ENCODE results near the gene FEM1B.

The FEM1B gene

DNA sequence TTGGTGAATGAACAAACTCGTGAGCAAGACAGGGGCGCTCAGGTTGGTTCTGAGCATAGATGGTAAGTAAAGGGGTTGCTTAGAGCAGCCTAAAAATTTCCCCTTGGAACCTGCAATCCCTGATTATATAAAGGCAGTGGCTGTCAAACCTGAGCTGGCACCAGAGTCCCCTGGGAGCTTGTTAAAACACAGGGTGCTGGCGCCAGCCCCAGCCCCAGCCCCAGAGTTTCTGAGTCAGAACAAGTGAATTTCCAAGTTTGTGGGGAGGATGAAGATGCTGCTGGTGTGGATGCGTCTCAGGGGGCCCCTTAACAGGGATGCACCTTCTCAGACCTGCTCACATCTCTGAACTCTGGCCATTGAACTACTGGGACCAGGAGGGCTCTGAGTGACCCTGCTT lies 48.2 kb downstream of the FEM1B start:
- Histone ChIP-seq H3K36me3 (ENCODE audit: insufficient read depth, low read length) (no peaks in the 10 kb centered on the region), H3K9me3 (ENCODE audit: low read length) (no peaks in the 10 kb centered on the region), H2AFZ (ENCODE audit: low read length) (no peak overlapping the region), H3K27ac (ENCODE audit: low read depth, low read length, poor library complexity, severe bottlenecking) (no peak overlapping the region), H3K79me2 (ENCODE audit: insufficient read depth, low read length) (no peaks in the 10 kb centered on the region), H3K4me1 (ENCODE audit: insufficient read depth, low read length, severe bottlenecking) (no peaks in the 10 kb centered on the region), H3K4me3 (ENCODE audit: low read depth, low read length, poor library complexity, severe bottlenecking) (no peak overlapping the region), H3K9ac (ENCODE audit: low read length) (no peak overlapping the region), H3K9me2 (ENCODE audit: low read depth, low read length) (no peaks in the 10 kb centered on the region), H4K20me1 (ENCODE audit: insufficient read depth, low read length) (no peaks in the 10 kb centered on the region), H3K27me3 (ENCODE audit: insufficient read depth, low read length) (peaks cover 13% of the 10 kb centered on the region), H3F3A (ENCODE audit: insufficient read depth, low read length) (no peaks in the 10 kb centered on the region), H3K4me2 (ENCODE audit: low read length) (no peak overlapping the region)
- TF ChIP-seq CTCF (IDR thresholded peaks at IDR 0.05; ENCODE audit: low read length) (no peak), EZH2 (IDR thresholded peaks at IDR 0.05; ENCODE audit: borderline replicate concordance, low read length) (no peak)

DNA sequence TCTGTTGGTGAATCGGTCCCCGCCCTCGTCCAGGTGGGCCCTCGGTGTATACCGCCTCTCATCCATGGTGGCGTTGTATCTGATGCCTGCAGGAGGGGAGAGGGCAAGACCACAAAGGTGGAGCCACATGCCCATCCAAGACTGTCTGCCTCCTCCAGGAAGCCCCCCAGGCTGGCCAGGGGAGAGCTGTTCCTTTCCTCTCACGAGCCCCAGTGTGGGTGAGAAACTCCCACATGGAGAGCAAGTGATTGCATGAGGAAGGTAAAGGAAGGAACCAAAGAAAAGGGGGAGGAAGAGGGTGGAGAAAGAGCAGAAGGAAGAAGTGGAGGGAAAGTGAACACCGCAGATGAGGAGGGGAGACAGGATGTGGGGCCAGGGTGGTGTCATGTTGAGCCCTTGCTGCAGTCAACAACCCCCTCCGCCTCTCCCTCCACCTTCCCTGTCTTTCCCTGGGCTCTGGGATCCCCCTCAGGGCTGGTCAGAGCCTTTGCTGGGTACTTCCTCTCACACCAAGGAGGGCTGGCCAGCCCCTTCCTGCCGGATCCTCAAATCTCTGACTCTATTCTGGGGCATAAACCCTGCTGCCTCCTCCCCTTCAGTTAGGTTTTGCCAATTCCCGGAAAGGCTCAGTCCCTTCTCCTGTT lies 49.3 kb downstream of the FEM1B start:
- H2AFZ ChIP-seq (ENCODE audit: low read length) = no peak overlapping the region

GRCh38 chr15:68328443-68328842 lies 50.9 kb downstream of the FEM1B start:
- H3K79me2 ChIP-seq (ENCODE audit: insufficient read depth, low read length) = no peaks in the 10 kb centered on the region
- no peaks in the 10 kb centered on the region for H3K4me1 ChIP-seq (ENCODE audit: insufficient read depth, low read length, severe bottlenecking)
- no peaks in the 10 kb centered on the region for H3K9me2 ChIP-seq (ENCODE audit: low read depth, low read length)
- no peak overlapping the region for H3K4me2 ChIP-seq (ENCODE audit: low read length)
- H3K36me3 ChIP-seq (ENCODE audit: insufficient read depth, low read length) = no peaks in the 10 kb centered on the region
- H3K27ac ChIP-seq (ENCODE audit: low read depth, low read length, poor library complexity, severe bottlenecking) = no peak overlapping the region
- H3K4me3 ChIP-seq (ENCODE audit: low read depth, low read length, poor library complexity, severe bottlenecking) = no peak overlapping the region
- no peaks in the 10 kb centered on the region for H3F3A ChIP-seq (ENCODE audit: insufficient read depth, low read length)
- no peak overlapping the region for H3K9ac ChIP-seq (ENCODE audit: low read length)
- no peak overlapping the region for H2AFZ ChIP-seq (ENCODE audit: low read length)
- H4K20me1 ChIP-seq (ENCODE audit: insufficient read depth, low read length) = no peaks in the 10 kb centered on the region
- H3K9me3 ChIP-seq (ENCODE audit: low read length) = no peaks in the 10 kb centered on the region
- TF ChIP-seq CTCF (IDR thresholded peaks at IDR 0.05; ENCODE audit: low read length) (no peak), EZH2 (IDR thresholded peaks at IDR 0.05; ENCODE audit: borderline replicate concordance, low read length) (no peak)
- H3K27me3 ChIP-seq (ENCODE audit: insufficient read depth, low read length) = peaks cover 13% of the 10 kb centered on the region

More for the DNA sequence above, 49.3 kb downstream of the FEM1B start:
- no peak overlapping the region for H3K27ac ChIP-seq (ENCODE audit: low read depth, low read length, poor library complexity, severe bottlenecking)
- H3K9ac ChIP-seq (ENCODE audit: low read length) = no peak overlapping the region
- H3K36me3 ChIP-seq (ENCODE audit: insufficient read depth, low read length) = no peaks in the 10 kb centered on the region
- H4K20me1 ChIP-seq (ENCODE audit: insufficient read depth, low read length) = no peaks in the 10 kb centered on the region
- H3F3A ChIP-seq (ENCODE audit: insufficient read depth, low read length) = no peaks in the 10 kb centered on the region
- peaks cover 13% of the 10 kb centered on the region for H3K27me3 ChIP-seq (ENCODE audit: insufficient read depth, low read length)
- TF ChIP-seq EZH2 (IDR thresholded peaks at IDR 0.05; ENCODE audit: borderline replicate concordance, low read length) (no peak), CTCF (IDR thresholded peaks at IDR 0.05; ENCODE audit: low read length) (no peak)
- H3K9me3 ChIP-seq (ENCODE audit: low read length) = no peaks in the 10 kb centered on the region
- H3K4me1 ChIP-seq (ENCODE audit: insufficient read depth, low read length, severe bottlenecking) = no peaks in the 10 kb centered on the region
- H3K9me2 ChIP-seq (ENCODE audit: low read depth, low read length) = no peaks in the 10 kb centered on the region
- H3K4me3 ChIP-seq (ENCODE audit: low read depth, low read length, poor library complexity, severe bottlenecking) = no peak overlapping the region
- H3K79me2 ChIP-seq (ENCODE audit: insufficient read depth, low read length) = no peaks in the 10 kb centered on the region
- H3K4me2 ChIP-seq (ENCODE audit: low read length) = no peak overlapping the region

Measured in OCI-LY1 (cell line).